GM10266 (cell line): ENCODE measurements around the gene SLIT1.
"Not testable (repeated sequence)": the region's sequence is repeated elsewhere in the genome, so short reads cannot be mapped to it uniquely, and the experiment has no call there.

Source experiments
- DNase-seq: peaks from one replicate; pipeline ENCODE4 v3.0.0; 2012; ENCODE audit errors: extremely low spot score
- TF ChIP-seq, protein P1 (sequence below): IDR thresholded peaks from 2 replicates; pipeline ENCODE4 v1.5.1; 2012; ENCODE audit warnings: mild to moderate bottlenecking, low read depth; ENCODE audit not compliant: control insufficient read depth, insufficient read depth; ENCODE audit errors: missing control alignments

SLIT1 gene

DNA sequence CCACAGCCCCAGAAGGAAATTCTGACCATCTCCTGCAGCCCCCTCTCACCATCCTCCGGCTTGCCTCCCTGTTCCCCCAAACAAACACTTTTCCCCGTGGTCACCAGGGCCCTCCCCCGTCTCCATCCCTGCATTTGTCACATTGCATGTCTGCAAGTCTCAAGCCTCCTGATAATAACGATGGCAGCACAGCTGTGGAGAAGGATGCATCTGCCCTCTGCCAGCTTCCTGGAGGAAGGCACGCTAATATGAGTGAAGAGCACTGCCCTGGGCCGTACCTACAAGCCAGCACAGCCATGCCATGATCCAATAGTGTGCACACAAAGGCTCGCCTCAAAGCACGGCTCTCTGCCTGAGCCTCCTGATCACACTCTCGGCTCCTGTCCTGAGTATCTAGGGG is 98.5 kb downstream of the SLIT1 start:
- TF ChIP-seq, protein P1, sequence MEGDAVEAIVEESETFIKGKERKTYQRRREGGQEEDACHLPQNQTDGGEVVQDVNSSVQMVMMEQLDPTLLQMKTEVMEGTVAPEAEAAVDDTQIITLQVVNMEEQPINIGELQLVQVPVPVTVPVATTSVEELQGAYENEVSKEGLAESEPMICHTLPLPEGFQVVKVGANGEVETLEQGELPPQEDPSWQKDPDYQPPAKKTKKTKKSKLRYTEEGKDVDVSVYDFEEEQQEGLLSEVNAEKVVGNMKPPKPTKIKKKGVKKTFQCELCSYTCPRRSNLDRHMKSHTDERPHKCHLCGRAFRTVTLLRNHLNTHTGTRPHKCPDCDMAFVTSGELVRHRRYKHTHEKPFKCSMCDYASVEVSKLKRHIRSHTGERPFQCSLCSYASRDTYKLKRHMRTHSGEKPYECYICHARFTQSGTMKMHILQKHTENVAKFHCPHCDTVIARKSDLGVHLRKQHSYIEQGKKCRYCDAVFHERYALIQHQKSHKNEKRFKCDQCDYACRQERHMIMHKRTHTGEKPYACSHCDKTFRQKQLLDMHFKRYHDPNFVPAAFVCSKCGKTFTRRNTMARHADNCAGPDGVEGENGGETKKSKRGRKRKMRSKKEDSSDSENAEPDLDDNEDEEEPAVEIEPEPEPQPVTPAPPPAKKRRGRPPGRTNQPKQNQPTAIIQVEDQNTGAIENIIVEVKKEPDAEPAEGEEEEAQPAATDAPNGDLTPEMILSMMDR, result no peak
- DNase-seq, result no peak

DNA sequence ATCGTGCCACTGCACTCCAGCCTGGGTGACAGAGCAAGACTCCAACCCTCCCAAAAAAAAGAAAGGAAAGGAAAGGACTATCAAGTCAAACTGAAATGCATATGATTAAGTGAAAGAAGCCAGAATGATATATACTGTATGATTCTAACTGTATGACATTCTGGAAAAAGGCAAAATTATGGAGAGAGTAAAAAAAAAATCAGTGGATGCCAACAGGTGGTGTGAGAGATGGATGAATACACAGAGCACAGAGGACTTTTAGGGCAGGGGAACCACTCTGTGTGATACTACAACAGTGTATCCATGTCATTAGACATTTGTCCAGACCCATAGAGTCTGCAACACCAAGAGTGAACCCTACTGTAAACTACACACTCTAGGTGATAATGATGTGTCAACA is 99.2 kb downstream of the SLIT1 start:
- TF ChIP-seq, protein P1, result no peak
- no peak for DNase-seq

DNA sequence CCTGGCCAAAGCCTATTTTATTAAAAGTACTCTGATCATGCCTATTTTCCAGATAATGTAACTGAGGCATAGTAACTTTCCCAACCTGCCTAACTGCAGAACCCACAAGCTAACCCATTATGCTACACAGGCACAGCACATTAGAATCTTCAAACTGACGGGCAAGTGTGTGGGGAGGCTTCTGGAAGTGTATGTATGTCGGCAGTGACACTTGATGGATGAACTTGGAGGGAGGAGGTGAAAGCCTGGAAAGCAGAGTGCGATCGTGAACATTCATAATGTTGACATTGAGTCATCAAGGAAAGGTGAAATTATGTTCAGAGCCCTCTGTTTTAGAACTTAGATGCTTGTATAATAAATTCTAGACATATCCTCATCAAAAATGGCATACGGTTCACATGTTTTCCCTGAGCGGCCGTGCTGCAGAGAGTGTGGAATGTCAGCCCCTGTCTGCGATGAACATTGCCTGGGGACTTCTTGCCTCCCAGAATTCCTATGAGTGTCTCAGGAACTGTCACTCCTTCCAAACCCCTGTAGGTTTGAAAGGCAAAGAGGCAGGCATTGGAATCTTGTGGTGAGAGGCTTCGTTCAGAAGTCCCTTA is 102.4 kb downstream of the SLIT1 start:
- TF ChIP-seq, protein P1, result no peak
- DNase-seq, result no peak

DNA sequence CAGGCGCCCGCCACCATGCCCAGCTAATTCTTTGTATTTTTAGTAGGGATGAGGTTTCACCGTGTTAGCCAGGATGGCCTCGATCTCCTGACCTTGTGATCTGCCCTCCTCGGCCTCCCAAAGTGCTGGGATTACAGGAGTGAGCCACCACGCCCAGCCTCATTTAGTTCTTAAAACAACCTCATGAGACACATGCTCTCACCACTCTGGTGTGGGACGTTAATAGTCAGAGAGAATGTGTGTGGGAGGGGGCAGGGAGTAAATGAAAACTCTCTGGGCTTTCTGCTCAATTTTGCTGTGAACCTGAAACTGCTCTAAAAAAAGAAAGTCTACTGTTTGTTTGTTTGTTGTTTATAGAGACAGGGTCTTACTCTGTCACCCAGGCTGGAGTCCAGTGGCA is 103.2 kb downstream of the SLIT1 start:
- not testable (repeated sequence) for DNase-seq

DNA sequence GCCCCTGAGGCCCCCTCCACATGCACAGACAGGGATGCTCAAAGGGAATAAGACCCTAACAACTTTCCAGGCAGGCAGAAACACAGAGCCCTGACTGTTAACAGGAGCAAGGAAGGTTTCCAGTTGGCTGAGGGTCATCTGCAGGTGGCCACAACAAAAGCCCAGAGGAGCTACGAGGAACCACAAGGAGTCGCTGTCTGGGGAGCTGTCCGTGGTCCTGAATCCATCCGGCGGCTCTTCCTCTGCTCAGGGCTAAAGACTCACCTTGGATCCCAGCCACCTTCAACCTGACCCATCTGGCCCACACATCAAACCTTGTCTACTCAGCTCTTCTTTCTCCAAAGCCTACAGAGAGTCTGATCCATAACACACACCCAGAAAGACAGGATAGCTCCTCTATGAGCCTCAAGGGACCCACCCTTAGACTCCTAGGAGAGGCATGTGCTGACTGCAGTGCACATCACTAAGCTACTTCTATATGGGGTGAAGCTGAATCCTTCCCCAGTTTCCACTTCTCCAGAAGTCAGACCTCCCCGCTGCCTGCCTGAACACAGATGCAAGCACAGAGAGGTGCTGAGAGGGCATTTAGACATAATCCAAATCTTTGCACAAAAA is 104.0 kb downstream of the SLIT1 start:
- peak; percentile 83 for DNase-seq
- TF ChIP-seq, protein P1, result peak; percentile 84

DNA sequence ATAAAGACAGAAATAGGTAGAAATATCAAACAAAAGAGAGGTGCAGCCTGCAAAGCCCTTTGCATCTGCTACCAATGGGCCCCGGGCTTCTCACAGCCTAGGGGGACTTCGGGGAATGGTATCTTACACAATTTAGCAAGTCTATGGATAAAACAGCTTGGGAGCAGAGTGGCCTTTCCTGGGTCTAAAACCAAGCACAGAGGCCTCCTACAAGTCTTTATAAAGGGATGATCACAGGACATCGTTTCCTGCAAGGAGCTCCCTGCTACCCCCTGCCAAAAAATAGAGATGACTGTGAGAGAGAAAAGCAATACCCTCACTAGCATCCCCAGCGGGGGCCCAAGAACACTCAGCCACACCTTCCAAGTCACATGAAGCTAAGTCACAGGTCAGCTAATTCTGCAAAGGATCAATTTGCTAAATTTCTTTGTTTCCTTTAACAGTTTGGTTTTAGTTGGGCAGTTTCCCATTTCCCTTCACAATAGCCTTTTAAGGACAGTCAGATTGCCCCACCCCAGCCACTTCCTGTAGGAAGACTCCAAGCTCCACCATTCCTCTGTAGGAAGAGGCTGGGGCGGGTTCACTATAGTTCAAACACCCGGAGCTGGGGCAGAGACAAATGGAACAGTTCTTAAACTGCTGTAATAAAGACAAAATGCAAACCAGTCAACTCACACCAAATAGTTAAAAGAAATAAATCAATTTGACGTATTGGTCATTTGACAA is 105.5 kb downstream of the SLIT1 start:
- TF ChIP-seq, protein P1, result no peak
- no peak for DNase-seq

DNA sequence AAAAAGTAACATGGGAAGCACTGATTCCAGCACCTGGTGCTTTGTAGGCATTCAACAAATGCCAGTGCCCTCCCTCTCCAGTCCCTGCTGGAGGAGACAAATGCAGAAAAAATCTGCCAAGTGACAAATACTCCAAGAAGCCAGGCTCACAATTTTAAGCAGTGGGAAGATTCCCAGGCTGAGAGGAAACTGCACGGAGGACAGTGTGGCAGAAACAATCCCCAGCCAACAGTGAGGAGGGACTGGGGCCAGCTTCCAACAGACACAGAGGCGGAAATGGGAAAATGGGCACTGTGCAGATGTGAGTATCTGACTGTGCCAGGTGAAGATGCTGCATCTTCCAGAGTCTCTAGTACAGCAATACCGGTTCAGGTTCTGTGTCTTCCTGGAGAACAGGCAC is 106.3 kb downstream of the SLIT1 start:
- DNase-seq, result no peak
- TF ChIP-seq, protein P1, result no peak
